Gastrocnemius medialis (tissue), 4 donors: ENCODE results near the gene ZNF423. TPM values are rescaled to one million over a fixed set of nuclear protein-coding genes. Genes with fewer than 3 reads are reported as not detected.

Experiments used
- ATAC-seq, 2 donors: fragments of 150-250 bp; one replicate each; pipeline ENCODE4 v1.9.1; 2016
- DNase-seq, 2 donors: peaks; one replicate each; pipeline ENCODE4 v3.0.0-alpha.2; 2019
- H3K27ac ChIP-seq, 4 donors: fragments of 200-600 bp; sonication (generic); 1 replicate in 1 of 4; 2 replicates in 3 of 4; pipeline ENCODE4 v1.5.1; 2016 to 2018; ENCODE audit warnings: mild to moderate bottlenecking in 2 of 4, moderate library complexity in 1 of 4
- H3K27me3 ChIP-seq, 3 donors: fragments of 200-600 bp; sonication (generic) in 2 of 3; 1 replicate in 1 of 3; 2 replicates in 2 of 3; pipeline versions ENCODE4 v1.5.1 to v1.6.0; 2016 to 2019; ENCODE audit warnings: mild to moderate bottlenecking in 1 of 3, moderate library complexity in 1 of 3
- H3K36me3 ChIP-seq, 2 donors: fragments of 200-600 bp; sonication (generic) in 1 of 2; one replicate each; pipeline ENCODE4 v1.5.1; 2017 to 2018
- H3K4me1 ChIP-seq, 2 donors: fragments of 200-600 bp; sonication (generic) in 1 of 2; one replicate each; pipeline ENCODE4 v1.5.1; 2016 to 2017; ENCODE audit warnings: mild to moderate bottlenecking in 2 of 2
- H3K4me3 ChIP-seq, 4 donors: fragments of 200-600 bp; sonication (generic) in 3 of 4; 1 replicate in 1 of 4; 2 replicates in 3 of 4; pipeline ENCODE4 v1.5.1; 2016 to 2019; ENCODE audit warnings: mild to moderate bottlenecking in 2 of 4
- H3K9me3 ChIP-seq, 3 donors: fragments of 200-600 bp; sonication (generic) in 2 of 3; 1 replicate in 1 of 3; 2 replicates in 2 of 3; pipeline ENCODE4 v1.5.1; 2016 to 2019
- POLR2A ChIP-seq, 2 donors: fragments of 450-650 bp; IDR thresholded peaks; one replicate each; pipeline ENCODE4 v1.6.1; 2017; ENCODE audit warnings: antibody characterized with exemption in 2 of 2, mild to moderate bottlenecking in 2 of 2, moderate library complexity in 2 of 2
- in situ Hi-C, 4 donors: fragments of 200-750 bp; cut with MboI; loops; one replicate each; pipeline versions ENCODE4 v1.15.0 to v1.8.0; 2017; ENCODE audit warnings: low sequenced_read_pairs in 4 of 4
- intact Hi-C: fragments of 100-400 bp; cut with DNase I; formaldehyde crosslinking; loops from one replicate; pipeline ENCODE4 v1.15.1; 2023; ENCODE audit warnings: low total_unique reads
- total RNA-seq, 4 donors: library from RNA; depleted of rRNA; stranded (reverse); fragments of >200 nt; gene quantifications; one replicate each; pipeline versions ENCODE4 v1.1.0 to v1.2.3, GENCODE V29; 2016
- TF ChIP-seq, protein P1 (sequence below), 5 experiments: fragments of 450-650 bp in 3 of 5; fragments of 200-600 bp in 2 of 5; sonication (generic) in 2 of 5; IDR thresholded peaks in 4 of 5; conservative IDR thresholded peaks in 1 of 5; 1 replicate in 4 of 5; 2 replicates in 1 of 5; pipeline ENCODE4 v1.5.1; 2016 to 2019; ENCODE audit warnings: antibody characterized with exemption in 5 of 5, mild to moderate bottlenecking in 3 of 5, moderate library complexity in 3 of 5

The ZNF423 gene
- total RNA-seq, 4 donors from 2014 or later = 8.4 to 15.8 (median 12.5) TPM

DNA sequence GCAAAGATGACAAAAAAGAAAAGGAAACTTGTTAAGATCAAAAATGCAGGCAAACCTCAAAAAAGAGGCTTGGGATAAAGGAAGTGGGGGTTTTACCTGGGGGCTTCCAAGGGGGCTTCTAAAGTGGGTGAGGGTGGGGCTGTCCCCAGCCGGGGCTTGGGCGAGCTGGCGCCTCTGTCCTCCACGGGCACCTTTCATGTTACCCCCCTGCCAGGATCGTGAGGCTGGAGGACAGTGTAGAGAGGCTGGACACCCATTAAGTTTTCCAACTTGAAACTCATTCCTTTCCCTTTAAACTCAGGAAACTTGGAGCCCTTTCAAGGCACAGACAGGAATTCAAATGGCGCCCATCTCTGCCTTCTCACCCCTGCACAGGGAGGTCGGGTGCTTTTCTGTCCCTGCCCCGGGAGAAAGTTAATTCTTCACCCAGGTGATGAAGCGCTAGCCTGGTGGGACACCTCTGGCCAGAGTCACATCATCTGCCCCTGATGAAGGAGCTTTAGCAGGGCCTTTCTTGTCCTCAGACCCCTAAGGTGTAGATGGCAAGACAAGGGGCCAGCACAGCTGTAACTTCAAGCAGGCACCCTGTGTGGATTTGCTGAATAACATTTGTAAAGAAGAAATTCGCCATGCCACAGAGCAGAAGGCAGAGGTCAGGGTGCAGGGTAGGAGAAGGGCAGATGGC, 395.0 kb downstream of the ZNF423 start:
- ATAC-seq = no peak
- intact Hi-C loops = no loop called here

DNA sequence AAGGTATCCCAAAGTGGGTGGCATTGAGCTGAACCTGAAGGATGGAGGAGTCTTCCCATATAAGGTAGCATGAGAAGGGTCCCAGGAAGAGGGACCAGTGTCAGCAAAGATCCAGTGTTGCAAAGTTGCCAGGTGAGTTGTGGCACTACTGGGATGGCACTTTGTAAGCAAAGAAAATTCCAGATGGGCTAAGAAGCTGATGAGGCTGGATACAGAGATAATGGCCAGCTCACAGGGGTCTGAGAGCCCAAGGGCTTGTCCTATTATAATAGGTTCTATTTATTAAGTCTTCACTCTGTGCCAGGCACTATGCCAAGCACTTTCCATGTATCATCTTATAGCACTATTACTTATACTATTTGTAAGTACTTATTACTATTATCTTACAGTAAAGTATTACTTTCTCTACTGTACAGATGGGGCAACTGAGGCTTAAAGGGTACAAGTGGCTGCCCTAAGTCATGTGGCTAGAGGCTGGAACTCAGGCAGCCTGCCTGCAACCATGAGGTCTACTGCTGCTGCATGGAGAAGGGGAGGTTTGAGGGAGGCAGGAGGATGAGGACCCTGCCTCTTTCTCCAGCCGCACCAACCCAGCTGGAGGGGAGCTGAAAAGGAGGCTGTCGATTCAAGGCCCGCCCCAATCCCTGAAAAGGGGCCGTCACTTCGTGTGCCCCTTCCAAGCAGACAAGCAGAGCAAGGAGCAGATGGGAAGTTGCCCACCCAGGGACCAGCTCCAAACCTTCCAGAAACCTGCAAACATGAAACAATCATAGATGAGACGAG, 395.8 kb downstream of the ZNF423 start:
- intact Hi-C loops (no loop called here), in situ Hi-C loops (no loop called here)
- Histone ChIP-seq H3K9me3 (no peaks in the 10 kb centered on the region), H3K36me3 (no peaks in the 10 kb centered on the region), H3K27ac (no peak overlapping the region), H3K4me3 (no peak overlapping the region), H3K27me3 (peaks cover 0 to 13% (median 0%) of the 10 kb centered on the region in 3 donors), H3K4me1 (no peaks in the 10 kb centered on the region)
- DNase-seq (no peak), ATAC-seq (no peak)
- TF ChIP-seq, protein P1, sequence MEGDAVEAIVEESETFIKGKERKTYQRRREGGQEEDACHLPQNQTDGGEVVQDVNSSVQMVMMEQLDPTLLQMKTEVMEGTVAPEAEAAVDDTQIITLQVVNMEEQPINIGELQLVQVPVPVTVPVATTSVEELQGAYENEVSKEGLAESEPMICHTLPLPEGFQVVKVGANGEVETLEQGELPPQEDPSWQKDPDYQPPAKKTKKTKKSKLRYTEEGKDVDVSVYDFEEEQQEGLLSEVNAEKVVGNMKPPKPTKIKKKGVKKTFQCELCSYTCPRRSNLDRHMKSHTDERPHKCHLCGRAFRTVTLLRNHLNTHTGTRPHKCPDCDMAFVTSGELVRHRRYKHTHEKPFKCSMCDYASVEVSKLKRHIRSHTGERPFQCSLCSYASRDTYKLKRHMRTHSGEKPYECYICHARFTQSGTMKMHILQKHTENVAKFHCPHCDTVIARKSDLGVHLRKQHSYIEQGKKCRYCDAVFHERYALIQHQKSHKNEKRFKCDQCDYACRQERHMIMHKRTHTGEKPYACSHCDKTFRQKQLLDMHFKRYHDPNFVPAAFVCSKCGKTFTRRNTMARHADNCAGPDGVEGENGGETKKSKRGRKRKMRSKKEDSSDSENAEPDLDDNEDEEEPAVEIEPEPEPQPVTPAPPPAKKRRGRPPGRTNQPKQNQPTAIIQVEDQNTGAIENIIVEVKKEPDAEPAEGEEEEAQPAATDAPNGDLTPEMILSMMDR (IDR thresholded peaks at IDR 0.05 in 4 of 5, conservative IDR thresholded peaks at IDR 0.05 in 1 of 5) = no peak
- no peak for TF ChIP-seq POLR2A (IDR thresholded peaks at IDR 0.05)

More for the DNA sequence above, 395.0 kb downstream of the ZNF423 start:
- DNase-seq = no peak
- H3K4me1 ChIP-seq = no peaks in the 10 kb centered on the region
- TF ChIP-seq POLR2A (IDR thresholded peaks at IDR 0.05) = no peak
- TF ChIP-seq, protein P1 (IDR thresholded peaks at IDR 0.05 in 4 of 5, conservative IDR thresholded peaks at IDR 0.05 in 1 of 5) = no peak
- in situ Hi-C loops = no loop called here
- H3K9me3 ChIP-seq = no peaks in the 10 kb centered on the region
- H3K27me3 ChIP-seq = peaks cover 0 to 13% (median 0%) of the 10 kb centered on the region in 3 donors
- no peak overlapping the region for H3K4me3 ChIP-seq
- no peaks in the 10 kb centered on the region for H3K36me3 ChIP-seq
- H3K27ac ChIP-seq = no peak overlapping the region

DNA sequence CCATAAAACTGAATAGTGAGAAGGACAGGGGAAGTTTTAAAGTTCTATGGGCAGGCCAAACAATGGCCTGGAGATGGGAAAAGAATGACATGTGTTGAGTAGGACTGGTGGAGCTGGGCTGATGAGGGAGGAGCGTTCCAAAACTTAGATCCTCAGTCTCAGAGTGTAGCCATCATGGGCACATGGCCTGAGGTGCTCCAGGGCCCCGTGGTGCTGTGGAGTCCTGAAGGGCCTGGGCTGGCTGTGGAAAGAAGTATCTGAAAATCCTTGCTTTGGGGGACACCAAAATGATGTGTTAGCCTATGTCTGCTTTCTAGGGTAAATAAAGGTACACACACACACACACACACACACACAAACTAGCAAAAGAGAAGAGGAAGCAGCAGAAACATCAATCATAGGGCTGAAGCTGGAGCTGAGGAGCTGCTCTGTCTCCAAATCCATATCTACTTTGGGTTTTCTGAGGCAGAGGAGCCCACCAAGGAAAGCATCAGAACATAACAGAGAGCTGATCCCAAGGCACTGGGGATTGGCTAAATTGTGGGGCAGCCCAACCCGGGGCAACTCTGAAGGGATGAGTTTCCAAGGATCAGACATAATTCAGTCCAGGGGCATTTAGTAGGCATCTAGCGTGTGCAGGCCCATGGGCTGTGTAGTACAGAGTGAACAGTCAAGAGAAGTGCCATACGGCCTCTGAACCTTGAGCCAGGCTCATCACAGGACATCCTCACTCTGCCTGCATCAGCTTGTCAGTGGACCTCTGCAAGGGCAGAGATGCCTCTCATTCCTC, 397.1 kb downstream of the ZNF423 start:
- Histone ChIP-seq H3K4me3 (no peak overlapping the region), H3K4me1 (no peaks in the 10 kb centered on the region), H3K36me3 (no peaks in the 10 kb centered on the region), H3K9me3 (no peaks in the 10 kb centered on the region), H3K27me3 (peaks cover 0 to 8% (median 0%) of the 10 kb centered on the region in 3 donors), H3K27ac (no peak overlapping the region)
- in situ Hi-C loops = no loop called here
- ATAC-seq = no peak
- TF ChIP-seq POLR2A (IDR thresholded peaks at IDR 0.05) = no peak
- TF ChIP-seq, protein P1 (IDR thresholded peaks at IDR 0.05 in 4 of 5, conservative IDR thresholded peaks at IDR 0.05 in 1 of 5) = no peak
- intact Hi-C loops = no loop called here
- no peak for DNase-seq

DNA sequence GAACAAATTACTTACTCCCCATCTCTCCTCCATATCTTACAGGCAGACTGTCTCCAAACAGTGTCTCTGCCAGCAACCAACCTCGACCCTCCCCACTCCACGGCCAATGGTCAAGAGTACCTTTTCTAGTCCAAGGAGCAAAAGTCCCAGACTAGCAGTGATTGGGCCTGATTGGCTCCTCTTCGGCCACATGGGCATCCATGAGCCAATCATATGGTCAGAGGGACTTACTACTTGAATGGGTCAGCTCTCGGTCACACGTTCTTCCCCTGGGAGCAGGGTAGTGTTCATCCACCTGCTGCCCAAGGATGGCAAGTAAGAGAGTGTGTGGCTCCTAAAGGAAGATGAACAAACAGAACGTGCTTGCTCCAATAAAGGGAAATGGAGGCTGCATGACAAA, 397.7 kb downstream of the ZNF423 start:
- Histone ChIP-seq H3K4me1 (no peaks in the 10 kb centered on the region), H3K4me3 (no peak overlapping the region), H3K36me3 (no peaks in the 10 kb centered on the region), H3K27ac (no peak overlapping the region), H3K9me3 (no peaks in the 10 kb centered on the region), H3K27me3 (peaks cover 0 to 3% (median 0%) of the 10 kb centered on the region in 3 donors)
- no peak for TF ChIP-seq POLR2A (IDR thresholded peaks at IDR 0.05)
- TF ChIP-seq, protein P1 (IDR thresholded peaks at IDR 0.05 in 4 of 5, conservative IDR thresholded peaks at IDR 0.05 in 1 of 5) = no peak
- in situ Hi-C loops = no loop called here
- intact Hi-C loops = no loop called here
- ATAC-seq (no peak), DNase-seq (no peak)
